ENCODE results near the gene RPL7A.
"Not testable (repeated sequence)": the region's sequence is repeated elsewhere in the genome, so short reads cannot be mapped to it uniquely, and the experiment has no call there.

The RPL7A gene

GRCh38 chr9:133392308-133392707 lies 44.3 kb downstream of the RPL7A start:
- DNase-seq, result not testable (repeated sequence)

- DNase-seq, result no peak
These were observed 45.4 kb downstream of the RPL7A start for GRCh38 chr9:133393399-133393798.

DNA sequence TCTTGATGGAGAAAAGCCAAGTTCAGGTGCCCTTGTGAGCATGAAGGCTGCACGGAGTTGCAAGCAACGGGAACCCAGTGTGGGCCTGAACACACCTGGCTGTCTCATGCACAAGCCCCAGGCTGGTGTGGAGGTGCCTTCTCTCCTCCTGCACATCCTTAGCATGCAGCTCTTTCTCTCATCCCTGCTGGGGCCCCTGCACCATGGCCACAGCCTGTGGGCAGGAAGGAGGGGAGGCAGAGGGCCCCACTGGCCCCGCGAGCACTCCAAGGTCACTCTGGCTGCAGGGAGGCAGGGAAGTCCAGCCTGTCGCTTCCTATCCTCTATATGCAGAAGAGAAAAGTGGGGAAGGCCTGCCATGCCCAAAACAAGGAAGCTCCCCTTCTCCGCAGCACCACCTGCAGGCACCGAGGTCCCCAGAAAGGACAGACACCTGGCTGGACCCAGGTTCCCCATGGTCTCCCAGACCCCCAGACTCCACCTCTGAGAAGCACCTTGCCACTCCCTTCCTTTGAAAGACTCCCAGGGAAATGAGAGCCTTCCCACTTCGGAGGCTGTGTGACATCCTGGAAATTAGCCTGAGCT lies 46.8 kb downstream of the RPL7A start:
- no peak for DNase-seq

- DNase-seq, result peak; percentile 8
These were observed 48.9 kb downstream of the RPL7A start for GRCh38 chr9:133396952-133397351.

DNA sequence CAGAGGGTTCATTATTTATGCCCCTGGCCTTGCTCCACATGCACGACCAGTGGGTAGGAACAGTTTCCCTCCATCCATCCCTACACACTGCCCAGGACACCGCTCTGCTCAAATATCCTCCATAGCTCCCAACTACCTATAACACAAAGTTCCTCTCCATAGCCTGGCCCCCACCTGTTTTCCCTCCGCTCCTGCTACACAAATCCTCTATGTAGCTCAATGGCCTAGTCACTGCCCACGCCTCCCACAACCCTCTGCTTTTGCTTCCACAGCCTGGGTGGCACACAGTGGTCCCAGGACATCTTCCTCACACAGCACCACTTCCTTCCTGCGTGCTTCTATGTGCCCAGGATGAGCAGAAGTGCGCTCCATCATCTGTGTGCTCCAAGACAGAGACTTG lies 49.4 kb downstream of the RPL7A start:
- no peak for DNase-seq

DNA sequence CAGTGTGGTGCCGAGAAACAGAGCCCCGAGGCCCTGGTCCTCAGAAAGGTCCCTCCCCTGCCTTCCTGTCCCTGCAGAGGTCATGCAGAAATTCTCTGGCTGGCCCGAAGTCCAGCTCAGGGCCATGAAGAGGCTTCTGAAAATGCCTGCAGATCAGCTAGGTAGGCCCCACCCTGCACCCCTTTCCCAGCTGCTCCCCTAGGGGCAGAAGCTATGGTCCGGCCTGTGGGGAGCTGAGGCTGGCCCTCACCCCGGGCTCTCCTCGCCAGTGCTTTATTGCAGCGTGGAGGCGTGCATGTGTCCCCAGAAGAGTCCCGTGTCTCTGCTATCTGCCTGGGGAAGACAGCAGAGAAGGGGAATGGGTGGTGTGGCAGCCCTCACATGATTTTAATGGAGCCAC lies 49.9 kb downstream of the RPL7A start:
- no peak for DNase-seq

DNA sequence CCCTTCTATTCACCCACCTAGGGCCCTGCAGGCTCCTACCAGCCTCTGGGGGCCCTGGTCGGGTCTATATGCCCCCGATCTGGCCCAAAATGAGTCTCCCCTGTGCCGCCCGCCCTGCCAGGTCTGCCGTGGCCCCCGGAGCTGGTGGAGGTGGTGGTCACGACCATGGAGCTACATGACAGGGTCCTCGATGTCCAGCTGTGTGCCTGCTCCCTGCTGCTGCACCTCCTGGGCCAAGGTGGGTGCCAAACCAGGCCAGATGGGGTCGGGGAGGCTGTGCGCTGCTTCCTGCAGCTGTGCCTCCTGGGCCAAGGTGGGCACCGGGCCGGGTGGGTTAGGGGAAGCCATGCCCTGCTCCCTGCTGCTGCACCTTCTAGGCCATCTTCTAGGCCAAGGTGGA lies 52.3 kb downstream of the RPL7A start:
- DNase-seq, result no peak

Data from NCI-H1092 treated with DMSO at 0.1 percent for 48 hours (cell line).